ENCODE measurements around the gene CYSTM1.

- no peak for TF ChIP-seq CTCF (IDR thresholded peaks at IDR 0.05)
- no peak for TF ChIP-seq POLR2A (IDR thresholded peaks at IDR 0.05)
Observed at GRCh38 chr5:140162781-140163180, 12.2 kb upstream of the CYSTM1 start.
